ENCODE data around the gene ZXDC.

ZXDC gene

DNA sequence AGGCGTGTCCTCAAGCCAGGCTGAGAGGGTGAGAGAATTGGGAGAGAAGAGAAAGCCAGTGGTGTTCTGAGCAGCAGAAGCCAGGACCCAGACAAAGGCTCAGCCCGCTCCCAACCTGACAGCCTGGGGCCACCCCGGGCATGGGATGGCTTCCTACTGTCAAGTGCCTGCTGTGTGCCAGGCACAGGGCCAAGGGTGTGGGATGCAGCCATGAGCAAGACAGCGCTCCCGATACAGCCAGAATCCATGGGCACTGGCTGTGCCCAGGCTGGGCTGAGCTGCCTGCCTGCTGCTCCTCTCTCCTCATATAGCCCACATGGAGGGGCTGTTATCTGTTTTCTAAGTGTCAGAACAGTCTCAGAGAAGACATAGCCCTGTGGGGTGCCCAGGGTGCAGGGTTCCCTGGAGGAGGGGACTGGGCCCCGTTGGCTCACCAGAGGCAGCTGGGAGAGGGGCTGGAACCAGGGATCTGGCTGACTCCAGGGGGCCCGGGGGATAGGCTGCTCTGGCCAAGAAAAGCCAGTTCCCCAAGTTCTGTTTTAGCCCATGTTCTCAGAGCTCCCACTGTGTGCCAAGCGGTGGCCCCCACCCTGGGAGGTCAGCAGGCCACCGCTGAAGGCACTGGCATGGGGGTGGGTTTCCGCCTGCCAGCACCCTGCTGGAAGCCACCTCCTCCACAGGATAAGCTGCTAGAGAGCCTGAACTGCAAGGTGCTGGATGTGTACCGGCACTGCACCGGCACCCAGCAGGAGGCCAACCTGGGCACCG, 42.0 kb downstream of the ZXDC start:
- no peak for DNase-seq

DNA sequence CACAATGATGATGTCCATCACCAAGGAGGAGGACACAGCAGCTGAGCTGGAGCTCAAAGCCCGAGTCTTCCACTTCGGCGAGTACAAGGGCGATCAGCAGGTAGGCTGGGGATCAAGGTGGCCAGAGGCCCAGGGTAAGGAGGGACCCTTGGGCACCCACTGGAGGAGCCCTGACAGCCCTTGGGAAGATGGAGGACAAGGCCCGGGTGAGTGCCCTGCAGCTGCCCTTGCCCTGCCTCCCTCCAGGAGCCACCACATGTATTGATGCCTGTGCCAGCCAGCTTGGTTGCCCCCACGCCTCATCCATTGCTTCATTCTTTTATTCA, 42.6 kb downstream of the ZXDC start:
- no peak for DNase-seq

DNA sequence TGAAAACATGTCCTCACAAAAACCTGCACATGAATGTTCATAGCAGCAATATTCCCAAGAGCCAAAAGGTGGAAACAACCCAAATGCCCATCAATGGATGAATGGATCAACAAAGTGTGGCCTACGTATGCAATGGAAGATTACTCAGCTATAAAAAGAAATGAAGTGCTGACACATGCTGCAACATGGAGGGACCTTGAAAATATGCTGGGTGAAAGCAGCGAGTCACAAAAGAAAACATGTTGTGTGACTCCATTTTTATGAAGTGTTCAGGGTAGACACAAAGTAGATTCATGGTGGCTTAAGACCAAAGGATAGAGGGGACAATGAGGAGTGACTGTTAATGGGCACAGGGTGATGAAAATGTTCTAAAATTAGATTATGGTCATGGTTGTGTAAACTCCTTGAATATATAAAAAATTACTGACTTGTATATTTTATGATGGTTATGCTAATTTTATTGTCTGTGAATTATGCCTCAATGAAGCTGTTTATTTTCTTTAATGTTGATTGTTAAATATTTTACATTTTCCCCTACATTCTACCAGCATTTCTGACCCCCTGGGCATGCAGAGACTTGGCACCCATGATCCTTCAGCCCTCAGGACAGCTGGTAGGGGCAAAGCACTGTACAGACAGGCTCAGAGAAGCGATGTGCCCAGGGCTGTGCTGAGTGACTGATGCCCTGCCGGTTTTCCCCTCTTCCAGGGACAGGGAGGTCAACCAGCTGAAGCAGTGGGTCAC, 43.2 kb downstream of the ZXDC start:
- no peak for DNase-seq

DNA sequence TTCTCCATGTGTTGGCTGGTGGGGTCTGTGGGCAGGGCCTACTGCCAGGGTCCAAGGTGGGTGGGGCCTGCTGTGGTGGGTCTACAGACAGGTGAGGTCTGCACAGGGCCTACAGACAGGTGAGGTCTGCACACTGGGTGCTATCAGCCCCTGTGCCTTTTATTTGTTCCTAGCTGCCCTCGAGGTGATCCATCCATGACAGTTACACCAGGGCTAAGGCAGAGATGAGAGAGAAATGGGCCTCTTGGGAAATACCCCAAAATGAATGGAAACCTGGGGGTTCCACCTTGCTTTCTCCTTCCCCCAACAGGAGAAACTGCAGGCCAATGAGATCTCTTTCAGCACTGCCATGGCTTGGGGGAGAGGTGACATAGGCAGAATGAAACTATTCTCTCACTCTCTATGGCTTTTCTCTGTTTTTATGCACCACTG, 44.6 kb downstream of the ZXDC start:
- DNase-seq: no peak

DNA sequence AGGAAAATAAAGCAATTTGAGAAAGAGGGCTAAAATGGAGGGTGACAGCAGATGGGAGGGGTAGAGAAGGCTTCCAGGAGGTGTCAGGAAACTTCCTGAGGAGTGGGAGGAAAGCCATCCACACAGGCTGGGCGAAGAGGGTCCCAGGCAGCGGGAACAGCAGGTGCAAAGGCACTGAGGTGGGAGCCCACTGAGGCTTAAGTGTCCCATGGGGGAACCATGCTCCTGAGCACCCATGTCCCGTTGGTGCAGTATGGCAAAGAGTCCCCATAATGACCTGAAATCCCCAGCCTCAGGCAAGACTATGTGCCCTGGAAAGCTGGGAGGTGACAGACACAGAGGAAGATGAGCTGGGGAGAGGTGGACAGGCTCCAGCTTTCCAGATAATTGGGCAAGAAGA, 50.9 kb downstream of the ZXDC start:
- DNase-seq: no peak

DNA sequence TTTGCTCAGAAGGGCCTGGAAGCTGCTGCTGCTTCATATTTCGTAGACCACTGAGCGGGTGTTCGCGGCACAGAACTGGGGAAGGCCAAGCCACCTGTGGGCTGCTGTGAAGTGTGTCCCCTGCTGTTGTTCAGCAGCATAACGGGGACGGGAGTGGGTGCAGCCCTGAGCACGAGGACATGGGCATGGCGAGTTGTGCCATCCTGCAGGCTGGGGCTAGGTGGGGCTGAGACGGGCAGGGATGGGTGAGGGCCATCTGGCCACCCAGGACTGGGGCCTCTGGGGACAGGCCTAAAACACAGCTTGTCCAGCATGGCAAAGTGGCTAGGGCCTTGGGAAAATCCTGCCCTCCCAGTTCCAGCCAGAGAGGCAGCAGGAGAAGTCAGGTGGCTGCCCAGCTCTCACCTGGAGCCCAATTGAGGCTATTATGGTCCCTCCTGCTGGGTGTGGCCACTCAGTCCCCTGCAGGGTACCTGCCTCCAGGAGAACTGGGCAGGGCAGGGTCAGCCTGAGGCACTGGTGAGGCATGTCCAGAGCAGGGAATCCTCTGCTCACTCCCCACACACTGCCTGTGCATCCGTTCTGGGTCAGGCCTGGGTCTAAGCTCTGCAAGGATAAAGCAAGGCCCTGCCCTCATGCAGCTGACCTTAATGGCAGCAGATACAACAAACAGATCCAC, 51.5 kb downstream of the ZXDC start:
- DNase-seq: no peak

DNA sequence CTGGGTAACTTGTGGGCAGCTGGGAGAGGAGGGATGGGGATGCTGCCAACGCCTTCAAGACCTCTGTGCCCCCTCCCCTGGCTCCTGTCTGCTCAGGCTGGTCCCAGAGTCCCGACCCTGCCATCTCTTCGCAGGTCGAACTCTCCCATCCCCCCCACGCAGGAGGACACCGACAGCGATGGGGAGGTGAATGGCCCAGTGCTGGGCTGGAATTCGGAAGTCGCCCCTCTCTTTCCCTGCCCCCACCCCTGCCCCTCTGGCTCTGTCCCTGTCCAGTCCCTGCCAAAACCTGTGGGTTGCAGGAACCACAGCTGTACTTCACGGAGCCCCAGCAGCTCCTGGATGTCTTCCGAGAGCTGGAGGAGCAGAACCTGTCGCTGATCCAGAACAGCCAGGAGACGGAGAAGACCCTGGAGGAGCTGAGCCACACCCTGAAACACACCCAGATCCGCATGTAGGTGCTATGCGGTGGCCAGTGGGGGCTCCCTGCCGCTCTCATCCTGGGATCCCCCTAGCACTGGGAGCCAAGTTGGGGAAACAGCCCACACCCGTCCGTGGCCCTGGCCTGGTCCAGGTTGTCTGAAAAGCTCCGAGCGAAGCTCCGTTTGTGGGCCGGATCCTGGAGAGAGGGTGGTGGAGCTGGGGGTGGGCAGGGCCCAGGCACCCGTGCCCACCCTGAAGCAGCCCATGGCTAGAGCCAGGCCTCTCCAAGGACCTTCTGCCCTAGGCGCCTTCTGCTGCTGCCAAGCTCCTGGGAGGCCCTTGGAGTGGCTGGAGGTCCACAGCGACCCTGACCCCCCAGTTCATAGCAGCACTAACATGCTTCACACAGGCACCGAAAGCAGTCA, 52.3 kb downstream of the ZXDC start:
- DNase-seq: no peak

DNA sequence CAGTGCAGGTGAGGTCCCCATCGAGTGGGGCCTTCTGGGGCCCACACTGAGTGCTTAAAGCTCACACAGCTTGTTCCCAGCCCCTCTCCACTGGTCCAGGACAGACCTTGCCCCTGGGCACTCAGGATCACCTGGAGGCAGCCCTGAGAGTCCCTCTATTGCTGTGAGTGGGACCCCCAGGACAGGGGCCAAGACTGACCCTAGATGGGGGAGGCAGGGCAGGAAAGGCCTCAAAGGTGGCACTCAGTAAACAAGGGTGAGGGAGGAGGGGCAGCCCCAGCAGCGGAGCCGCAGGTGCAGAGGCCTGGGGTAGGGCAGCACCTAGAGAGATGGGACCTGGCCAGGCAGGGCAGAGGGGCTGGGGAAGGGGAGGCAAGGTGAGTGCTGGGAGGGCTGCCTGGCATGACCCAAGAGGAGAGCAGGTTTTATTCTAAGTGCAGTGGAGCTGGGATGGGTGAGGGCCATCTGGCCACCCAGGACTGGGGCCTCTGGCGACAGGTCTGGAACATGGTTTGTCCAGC, 53.1 kb downstream of the ZXDC start:
- no peak for DNase-seq

DNA sequence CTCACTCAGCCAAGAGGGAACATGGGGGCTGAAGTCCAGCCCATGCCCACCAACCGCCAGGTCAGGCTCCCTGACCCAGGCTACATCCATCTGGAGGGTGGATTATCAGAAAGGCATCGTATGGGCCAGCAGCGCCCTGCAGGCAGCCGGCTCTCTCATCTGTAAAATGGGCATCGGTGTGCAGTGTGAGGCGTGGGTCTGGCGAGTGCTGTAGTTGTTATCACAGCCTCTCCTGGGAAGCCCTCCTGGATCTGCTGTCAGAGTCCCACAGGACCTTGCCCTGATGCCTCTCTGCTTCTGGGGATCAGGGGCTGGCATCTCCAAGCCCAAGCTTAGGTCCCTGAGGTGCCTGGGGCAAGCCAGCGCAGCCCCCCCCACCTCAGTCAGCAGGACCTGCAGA, 53.6 kb downstream of the ZXDC start:
- DNase-seq: no peak

DNA sequence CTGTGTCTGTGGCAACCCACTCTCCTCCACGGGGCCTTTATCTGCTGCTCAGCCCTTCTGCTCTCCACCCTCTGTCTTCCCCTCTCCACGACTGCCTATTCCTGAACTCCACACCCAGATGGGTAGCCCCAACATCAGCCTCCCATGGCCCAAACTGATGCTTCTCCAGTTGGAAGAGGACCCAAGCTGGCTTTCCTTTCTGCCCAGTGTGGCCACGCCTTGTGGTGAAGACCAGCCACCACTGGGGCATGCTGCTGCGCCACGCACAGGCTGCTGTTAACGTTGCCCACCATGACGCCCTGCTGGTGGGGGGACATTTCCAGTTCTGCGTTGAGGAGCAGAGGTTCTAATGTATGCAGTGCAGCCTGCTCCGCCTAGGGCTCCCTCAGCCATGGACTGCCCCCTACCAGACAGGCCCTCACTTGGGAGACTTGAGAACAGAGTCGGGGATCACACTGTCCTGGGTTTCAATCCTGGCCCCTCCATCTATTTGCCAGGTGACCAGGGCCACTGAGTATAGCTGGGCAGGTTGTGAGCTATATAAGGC, 54.0 kb downstream of the ZXDC start:
- no peak for DNase-seq

DNA sequence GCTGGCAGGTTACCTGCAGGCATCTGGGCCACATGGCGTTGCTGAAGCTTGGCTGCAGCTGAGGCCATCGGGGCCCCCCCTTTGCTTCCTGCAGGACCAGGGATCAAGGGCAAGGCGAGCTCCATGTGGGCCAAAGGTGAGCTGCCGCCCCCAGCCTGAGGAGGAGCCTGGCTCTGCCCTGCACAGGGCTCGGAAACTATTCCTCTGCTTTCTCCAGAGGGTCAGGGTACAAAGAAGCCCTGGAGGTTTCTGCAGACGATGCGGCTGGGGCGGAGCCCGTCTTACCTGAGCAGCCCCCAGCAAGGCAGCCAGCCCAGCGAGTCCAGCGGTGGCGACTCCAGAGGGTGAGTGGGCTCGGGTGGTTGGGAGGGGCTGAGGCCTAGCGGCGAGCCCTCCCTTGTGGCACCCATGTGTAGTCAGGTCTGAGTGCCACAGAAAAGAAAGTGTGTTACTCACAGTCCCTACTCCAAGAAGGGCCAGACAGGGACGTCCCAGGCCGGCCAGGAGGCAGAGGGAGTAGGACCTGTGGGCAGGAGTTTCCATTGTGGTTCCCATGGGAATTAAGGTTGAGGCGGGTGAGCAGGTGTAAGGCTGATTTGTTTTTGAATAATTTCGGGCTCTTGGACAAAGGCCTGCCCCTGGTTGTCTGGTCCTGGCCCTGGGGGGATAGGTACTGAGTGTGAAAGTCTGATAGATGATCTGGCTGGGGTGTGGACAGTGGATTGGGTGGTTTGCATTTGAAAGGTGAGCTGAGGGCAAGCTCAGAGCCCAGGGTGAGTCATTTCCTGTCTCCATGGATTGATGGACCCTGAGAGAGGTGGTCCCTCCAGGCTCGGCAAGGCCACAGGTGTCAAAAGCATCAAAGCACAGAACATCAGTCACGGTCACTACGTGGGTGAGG, 55.6 kb downstream of the ZXDC start:
- DNase-seq: no peak

DNA sequence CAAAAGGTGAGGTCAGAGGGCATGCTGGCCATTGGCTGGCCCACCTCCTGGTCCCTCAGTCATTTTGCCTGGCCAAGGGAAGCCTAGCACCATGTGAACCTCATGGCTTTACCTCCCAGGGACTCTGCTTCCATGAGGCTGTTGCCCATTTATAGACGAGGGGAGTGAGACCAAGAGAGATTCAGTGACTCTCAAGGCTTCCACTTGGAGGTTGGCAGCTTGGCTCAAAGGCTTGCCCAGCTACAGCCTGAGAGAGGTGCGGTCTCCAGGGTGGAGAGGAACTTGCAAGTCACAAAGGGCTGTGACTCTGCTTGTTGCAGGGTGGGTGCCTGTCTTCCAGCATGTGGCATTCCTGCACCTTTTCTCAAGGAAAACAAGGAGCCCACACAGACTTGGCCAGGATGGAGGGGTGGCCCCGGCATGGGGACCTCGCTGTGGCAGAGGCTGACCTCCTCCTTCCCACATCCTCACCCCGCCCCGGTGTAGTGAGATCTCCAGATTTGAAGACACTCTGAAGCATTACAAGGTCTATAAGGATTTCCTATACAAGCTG, 56.5 kb downstream of the ZXDC start:
- DNase-seq: no peak

DNA sequence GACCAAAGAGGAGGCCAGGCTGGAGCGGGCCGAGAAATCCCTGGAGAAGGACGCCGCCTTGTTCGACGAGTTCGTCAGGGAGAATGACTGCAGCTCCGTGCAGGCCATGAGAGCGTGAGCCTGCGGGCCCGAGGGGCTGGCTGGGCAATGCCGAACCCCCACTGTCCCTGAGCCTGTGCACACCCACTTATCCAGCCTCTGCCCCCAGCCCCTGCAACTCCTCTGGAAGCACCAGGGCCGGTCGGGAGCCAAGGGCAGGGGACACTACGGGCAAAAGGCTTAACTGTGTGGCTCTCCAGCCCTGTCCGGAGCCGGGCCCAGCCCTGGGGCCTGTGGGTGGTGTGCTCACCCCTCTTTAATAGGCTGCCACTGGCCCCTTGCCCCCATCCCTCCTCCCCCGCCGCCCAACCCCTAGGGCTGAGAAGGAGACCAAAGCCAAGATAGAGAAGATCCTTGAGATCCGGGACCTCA, 57.0 kb downstream of the ZXDC start:
- no peak for DNase-seq

DNA sequence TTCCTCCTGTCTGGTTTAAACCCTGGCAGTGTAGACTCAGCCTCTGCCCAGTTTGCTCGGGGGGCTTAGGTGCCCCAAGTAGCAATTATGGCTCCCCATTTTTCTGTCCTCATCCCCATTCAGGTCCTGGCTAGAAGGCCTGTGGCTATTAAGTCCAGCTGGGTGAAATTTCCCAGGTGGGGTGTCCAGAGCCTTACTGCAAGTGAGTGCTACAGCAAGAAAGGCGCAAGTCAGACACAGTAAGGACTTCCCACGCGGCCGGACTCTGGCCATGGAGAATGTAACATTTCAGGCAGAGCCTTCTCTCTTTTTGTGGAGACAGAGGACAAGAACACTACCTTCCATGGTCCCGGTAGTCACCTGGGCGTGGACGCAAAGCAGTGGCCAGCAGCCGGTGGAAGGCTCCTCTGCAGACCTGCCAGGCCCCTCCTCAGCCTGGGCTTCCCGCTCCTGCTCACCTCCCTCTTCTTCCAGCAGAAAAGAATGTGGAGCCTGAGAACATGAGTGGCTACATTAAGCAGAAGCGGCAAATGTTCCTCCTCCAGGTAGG, 57.6 kb downstream of the ZXDC start:
- no peak for DNase-seq

DNA sequence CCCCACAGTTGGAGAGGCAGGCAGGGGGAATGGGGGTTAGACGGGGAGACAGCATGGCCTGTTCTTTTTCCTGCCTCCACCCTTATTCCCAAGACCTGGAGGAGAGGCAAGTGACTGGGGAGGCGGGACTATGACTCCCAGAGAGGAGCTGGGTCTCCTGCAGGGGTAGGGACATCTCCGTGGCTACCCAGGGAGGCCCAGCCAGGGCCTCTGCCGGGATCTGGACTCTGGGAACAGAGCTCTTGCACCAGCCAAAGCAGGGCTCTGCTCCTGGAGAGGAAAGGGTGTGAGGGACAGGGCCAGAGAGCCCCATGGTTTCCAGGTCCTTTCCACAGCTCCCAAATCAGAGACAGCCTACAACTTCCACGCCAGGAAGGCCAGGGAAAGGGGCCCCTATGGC, 58.2 kb downstream of the ZXDC start:
- no peak for DNase-seq

DNA sequence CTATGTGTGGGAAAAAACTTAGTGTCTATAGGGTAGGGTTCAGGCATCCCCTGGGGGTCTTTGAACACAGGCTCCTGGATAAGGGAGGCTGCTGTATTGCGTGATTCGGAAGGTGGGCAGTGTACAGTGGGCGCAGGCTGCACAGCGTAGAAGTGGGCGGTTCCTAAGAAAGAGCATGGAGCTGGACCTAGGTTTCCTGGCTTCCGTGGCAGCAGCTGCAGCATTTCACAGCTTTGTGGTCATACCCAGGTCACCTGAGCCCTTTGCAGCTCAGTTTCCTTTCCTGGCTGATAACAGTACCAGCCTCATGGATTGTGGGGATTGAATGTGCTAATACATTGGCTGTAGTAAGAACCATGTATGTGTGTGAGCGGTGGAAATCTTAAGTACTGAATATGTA, 58.7 kb downstream of the ZXDC start:
- no peak for DNase-seq

DNA sequence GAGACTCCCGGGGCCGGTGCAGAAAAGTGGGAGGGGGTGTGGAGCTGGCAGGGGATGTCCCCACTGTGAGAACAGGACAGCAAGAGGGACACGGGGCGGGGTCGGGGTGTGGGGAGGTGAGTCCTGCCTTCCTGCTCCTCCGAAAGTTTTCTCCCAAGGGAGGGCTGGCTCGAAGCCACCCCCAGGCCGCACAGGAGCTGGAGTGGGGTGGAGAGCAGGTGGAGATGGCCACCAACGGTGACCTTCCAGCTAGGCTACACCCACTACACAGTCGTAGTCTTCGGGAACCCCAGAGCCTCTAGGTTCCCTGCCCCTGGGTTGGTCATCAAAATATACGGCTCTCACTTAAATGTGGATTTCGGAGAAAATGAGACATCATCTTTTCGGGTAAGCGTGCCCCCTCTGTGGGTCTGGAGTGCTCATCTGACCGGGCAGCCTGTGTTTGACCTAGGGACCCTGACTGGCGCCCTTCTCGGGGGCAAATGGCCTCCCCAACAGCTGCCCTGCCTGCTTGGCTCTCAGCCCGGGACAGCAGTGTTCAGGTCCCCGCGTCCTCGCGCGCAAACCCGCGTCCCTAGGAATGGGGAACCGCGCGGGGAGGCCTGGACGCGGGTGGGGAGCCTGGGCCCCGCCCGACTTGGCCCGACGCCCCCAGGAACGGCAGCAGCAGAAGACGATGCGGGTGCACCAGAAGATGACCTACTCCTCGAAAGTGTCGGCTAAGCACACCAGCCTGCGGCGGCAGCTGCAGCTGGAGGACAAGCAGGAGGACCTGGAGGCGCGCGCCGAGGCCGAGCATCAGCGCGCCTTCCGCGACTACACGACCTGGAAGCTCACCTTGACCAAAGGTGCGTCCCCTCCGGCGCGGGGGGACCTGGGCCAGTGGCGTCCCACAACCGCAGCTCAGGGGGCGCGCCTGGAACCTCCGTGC, 59.8 kb downstream of the ZXDC start:
- DNase-seq: no peak

DNA sequence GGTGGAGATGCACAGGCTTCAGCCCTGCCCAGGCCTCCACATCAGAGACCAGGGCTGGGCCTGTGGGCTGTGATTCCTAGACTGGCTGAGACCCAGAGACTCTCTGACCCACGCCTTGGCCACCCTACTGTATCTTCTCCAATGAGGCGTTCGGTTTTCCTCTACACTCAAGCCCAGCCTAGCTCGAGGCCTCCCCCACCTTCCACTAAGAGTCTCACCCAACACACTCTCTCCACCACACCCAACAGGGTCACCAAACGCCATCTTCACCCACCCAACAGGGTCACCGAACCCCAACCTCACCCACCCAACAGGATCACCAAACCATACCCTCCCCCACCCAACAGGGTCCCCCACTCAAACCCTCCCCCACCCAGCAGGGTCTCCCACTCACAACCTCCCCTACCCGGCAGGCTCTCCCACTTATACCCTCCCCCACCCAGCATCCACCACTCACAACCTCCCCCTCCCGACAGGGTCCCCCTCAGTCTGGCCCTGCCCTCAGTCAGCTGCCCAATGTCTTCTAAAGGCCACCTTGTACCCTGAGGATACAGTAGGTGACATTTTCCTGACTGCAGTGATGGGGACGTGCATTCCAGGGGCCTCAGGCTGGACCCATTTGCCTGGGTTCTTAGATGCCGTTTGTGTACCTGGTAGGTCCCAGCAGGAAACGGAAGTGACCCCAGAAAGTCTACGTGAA, 60.6 kb downstream of the ZXDC start:
- no peak for DNase-seq

DNA sequence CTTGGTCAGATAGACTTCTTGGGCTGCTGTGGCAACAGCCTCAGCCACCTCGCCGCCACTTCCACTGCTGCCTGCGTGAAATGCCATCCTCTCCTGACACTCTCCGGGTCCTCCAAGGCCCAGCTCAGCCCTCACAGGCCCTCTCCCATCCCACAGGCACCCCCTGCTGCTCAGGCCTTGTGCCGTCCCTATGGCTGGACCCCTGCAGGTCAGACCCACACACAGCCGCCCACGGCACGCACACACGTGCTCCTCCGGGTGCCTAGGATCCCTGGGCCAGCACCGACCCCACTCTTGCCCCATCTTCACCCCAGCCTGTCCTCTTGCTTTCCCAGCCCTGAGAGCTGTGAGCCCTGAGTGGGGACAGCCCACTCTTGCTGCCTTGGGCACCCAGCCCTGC, 61.3 kb downstream of the ZXDC start:
- no peak for DNase-seq
